SK-N-SH (cell line): ENCODE measurements around the gene RNASE8.

ENCODE experiments used
- EP300 ChIP-seq, 2 experiments: IDR thresholded peaks; 2 replicates each; pipeline versions ENCODE4 v1.4.0 to v1.6.1; 2012; ENCODE audit warnings: borderline replicate concordance in 1 of 2, low read depth in 1 of 2, low read length in 1 of 2
- EZH2phosphoT487 ChIP-seq: fragments of 200-600 bp; sonication (generic); IDR thresholded peaks from 2 replicates; pipeline ENCODE4 v1.6.1; 2017; ENCODE audit warnings: low read depth, mixed run types, mild to moderate bottlenecking, antibody characterized with exemption, moderate library complexity, borderline replicate concordance
- FOSL2 ChIP-seq: IDR thresholded peaks from 2 replicates; pipeline ENCODE4 v1.4.0; 2012; ENCODE audit warnings: low read depth, mild to moderate bottlenecking, moderate library complexity, borderline replicate concordance
- FOXJ3 ChIP-seq: sonication (generic); formaldehyde crosslinking; IDR thresholded peaks from 2 replicates; pipeline ENCODE4 v1.5.1; 2020; ENCODE audit warnings: mild to moderate bottlenecking, missing genetic modification reagents
- NFIC ChIP-seq: IDR thresholded peaks from 2 replicates; pipeline ENCODE4 v1.4.0; 2012; ENCODE audit warnings: borderline replicate concordance
- NRF1 ChIP-seq: IDR thresholded peaks from 2 replicates; pipeline ENCODE4 v1.6.1; 2012; ENCODE audit warnings: low read depth, mild to moderate bottlenecking, low read length
- POLR2AphosphoS5 ChIP-seq: IDR thresholded peaks from 2 replicates; pipeline ENCODE4 v1.6.1; 2012; ENCODE audit warnings: low read depth, low read length
- RCOR1 ChIP-seq: fragments of 150-350 bp; IDR thresholded peaks from 2 replicates; pipeline ENCODE4 v1.6.1; 2017; ENCODE audit warnings: antibody characterized with exemption, low read length
- RFX5 ChIP-seq: IDR thresholded peaks from 2 replicates; pipeline ENCODE4 v1.6.1; 2012; ENCODE audit warnings: mild to moderate bottlenecking, improper control_type of control experiment, low read length
- SIN3A ChIP-seq: IDR thresholded peaks from 2 replicates; pipeline ENCODE4 v1.6.1; 2012; ENCODE audit warnings: low read depth, mild to moderate bottlenecking, low read length, moderate library complexity, borderline replicate concordance
- TCF12 ChIP-seq: IDR thresholded peaks from 2 replicates; pipeline ENCODE4 v1.4.0; 2012
- TF ChIP-seq, protein P1 (sequence below): fragments of 200-600 bp; sonication (generic); IDR thresholded peaks from 2 replicates; pipeline ENCODE4 v1.6.1; 2017; ENCODE audit warnings: antibody characterized with exemption, mild to moderate bottlenecking, moderate library complexity
- TF ChIP-seq, protein P2 (sequence below): IDR thresholded peaks from 2 replicates; pipeline ENCODE4 v1.6.1; 2012; ENCODE audit warnings: mild to moderate bottlenecking, low read depth, low read length, moderate library complexity

DNA sequence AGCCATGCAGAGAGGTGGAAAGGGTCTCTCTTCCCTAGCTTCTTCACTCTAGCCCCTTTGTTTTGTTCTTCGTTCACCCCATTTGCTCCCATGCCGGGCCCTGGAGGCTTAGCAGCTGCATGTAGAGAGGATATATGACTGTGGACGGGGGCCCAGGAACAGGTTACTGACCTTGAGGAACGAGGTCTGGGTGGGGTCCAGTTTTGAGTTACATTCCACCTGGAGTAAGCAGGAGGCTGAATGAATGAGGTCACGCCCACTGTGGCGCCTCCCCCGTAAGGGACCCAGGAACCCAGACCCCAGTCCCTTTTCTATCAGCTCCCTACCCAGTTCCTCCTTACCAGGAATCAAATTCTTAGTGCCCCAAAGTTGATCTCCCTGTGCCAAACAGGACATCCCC is 39.3 kb upstream of the RNASE8 start:
- TF ChIP-seq, protein P1, sequence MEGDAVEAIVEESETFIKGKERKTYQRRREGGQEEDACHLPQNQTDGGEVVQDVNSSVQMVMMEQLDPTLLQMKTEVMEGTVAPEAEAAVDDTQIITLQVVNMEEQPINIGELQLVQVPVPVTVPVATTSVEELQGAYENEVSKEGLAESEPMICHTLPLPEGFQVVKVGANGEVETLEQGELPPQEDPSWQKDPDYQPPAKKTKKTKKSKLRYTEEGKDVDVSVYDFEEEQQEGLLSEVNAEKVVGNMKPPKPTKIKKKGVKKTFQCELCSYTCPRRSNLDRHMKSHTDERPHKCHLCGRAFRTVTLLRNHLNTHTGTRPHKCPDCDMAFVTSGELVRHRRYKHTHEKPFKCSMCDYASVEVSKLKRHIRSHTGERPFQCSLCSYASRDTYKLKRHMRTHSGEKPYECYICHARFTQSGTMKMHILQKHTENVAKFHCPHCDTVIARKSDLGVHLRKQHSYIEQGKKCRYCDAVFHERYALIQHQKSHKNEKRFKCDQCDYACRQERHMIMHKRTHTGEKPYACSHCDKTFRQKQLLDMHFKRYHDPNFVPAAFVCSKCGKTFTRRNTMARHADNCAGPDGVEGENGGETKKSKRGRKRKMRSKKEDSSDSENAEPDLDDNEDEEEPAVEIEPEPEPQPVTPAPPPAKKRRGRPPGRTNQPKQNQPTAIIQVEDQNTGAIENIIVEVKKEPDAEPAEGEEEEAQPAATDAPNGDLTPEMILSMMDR = no peak
- TF ChIP-seq, protein P2, sequence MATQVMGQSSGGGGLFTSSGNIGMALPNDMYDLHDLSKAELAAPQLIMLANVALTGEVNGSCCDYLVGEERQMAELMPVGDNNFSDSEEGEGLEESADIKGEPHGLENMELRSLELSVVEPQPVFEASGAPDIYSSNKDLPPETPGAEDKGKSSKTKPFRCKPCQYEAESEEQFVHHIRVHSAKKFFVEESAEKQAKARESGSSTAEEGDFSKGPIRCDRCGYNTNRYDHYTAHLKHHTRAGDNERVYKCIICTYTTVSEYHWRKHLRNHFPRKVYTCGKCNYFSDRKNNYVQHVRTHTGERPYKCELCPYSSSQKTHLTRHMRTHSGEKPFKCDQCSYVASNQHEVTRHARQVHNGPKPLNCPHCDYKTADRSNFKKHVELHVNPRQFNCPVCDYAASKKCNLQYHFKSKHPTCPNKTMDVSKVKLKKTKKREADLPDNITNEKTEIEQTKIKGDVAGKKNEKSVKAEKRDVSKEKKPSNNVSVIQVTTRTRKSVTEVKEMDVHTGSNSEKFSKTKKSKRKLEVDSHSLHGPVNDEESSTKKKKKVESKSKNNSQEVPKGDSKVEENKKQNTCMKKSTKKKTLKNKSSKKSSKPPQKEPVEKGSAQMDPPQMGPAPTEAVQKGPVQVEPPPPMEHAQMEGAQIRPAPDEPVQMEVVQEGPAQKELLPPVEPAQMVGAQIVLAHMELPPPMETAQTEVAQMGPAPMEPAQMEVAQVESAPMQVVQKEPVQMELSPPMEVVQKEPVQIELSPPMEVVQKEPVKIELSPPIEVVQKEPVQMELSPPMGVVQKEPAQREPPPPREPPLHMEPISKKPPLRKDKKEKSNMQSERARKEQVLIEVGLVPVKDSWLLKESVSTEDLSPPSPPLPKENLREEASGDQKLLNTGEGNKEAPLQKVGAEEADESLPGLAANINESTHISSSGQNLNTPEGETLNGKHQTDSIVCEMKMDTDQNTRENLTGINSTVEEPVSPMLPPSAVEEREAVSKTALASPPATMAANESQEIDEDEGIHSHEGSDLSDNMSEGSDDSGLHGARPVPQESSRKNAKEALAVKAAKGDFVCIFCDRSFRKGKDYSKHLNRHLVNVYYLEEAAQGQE = no peak
- TF ChIP-seq EP300 (IDR thresholded peaks at IDR 0.05; ENCODE audit: borderline replicate concordance in 1 of 2, low read depth in 1 of 2, low read length in 1 of 2) (no peak), FOXJ3 (no peak), EZH2phosphoT487 (no peak), POLR2AphosphoS5 (no peak), NFIC (no peak), RFX5 (no peak), SIN3A (no peak), RCOR1 (no peak), FOSL2 (no peak), NRF1 (no peak), TCF12 (no peak)
